HepG2 (cell line): Measurements from ENCODE around the gene NFATC2. TPM values are rescaled to one million over a fixed set of nuclear protein-coding genes. Genes with fewer than 3 reads are reported as not detected.

Experiments
- ATAC-seq: fragments of 200-7000 bp; cut with Tn5 transposase; 3 replicates; pipeline ENCODE4 v1.9.1; 2020; ENCODE audit warnings: mild to moderate bottlenecking, moderate library complexity
- BruUV-seq: library from RNA; stranded (reverse); fragments of 400-500 nt; replicated peaks from 2 replicates; lab custom pipeline; 2021; lab: Mats Ljungman, UMichigan
- CTCF ChIA-PET: fragments of 300-600 bp; formaldehyde crosslinking; extraction: SDS; loops from one replicate; lab custom pipeline; 2021; ENCODE audit warnings: low total read pairs, inconsistent platforms, low intra/inter-chr PET ratio; lab: Yijun Ruan, JAX
- POLR2A ChIA-PET: fragments of 350-600 bp; sonication (Branson Sonifier 250); formaldehyde crosslinking; loops from one replicate; lab custom pipeline; 2020; ENCODE audit warnings: antibody characterized with exemption, inconsistent platforms; lab: Yijun Ruan, JAX
- DNase-seq: peaks from one replicate; pipeline ENCODE4 v3.0.0-alpha.2; 2015; ENCODE audit warnings: low spot score
- FAIRE-seq: peaks from 3 replicates; lab custom pipeline; 2011; peaks lifted over from hg19 to GRCh38; lab: Jason Lieb, UNC
- H2AFZ ChIP-seq: one replicate; pipeline ENCODE4 v1.6.1; 2011; ENCODE audit warnings: low read length, inconsistent platforms
- H3K27ac ChIP-seq: fragments of 300-600 bp; 3 replicates; pipeline ENCODE4 v1.8.0; 2011; ENCODE audit warnings: mixed run types, mild to moderate bottlenecking, mixed read lengths, low read length, inconsistent platforms; ENCODE audit not compliant: insufficient read depth; ENCODE audit errors: extremely low read length
- H3K27me3 ChIP-seq, 2 experiments: fragments of 200-600 bp in 1 of 2; 2 replicates in 1 of 2; 3 replicates in 1 of 2; pipeline versions ENCODE4 v1.6.0 to v1.8.0; 2011; ENCODE audit warnings: low read length in 2 of 2, mild to moderate bottlenecking in 2 of 2, moderate library complexity in 2 of 2, inconsistent platforms in 1 of 2; ENCODE audit not compliant: insufficient read depth in 2 of 2, control insufficient read depth in 1 of 2
- H3K36me3 ChIP-seq, 2 experiments: fragments of 200-600 bp in 1 of 2; replicated peaks in 1 of 2; 2 replicates in 1 of 2; 3 replicates in 1 of 2; pipeline versions ENCODE4 v1.5.1 to v1.8.0; 2011; ENCODE audit warnings: low read length in 2 of 2, inconsistent platforms in 1 of 2; ENCODE audit not compliant: insufficient read depth in 2 of 2, control insufficient read depth in 1 of 2
- H3K4me1 ChIP-seq: 2 replicates; pipeline ENCODE4 v1.5.1; 2012; ENCODE audit warnings: low read length, inconsistent platforms; ENCODE audit not compliant: insufficient read depth
- H3K4me2 ChIP-seq: 2 replicates; pipeline ENCODE4 v1.6.0; 2011; ENCODE audit warnings: low read depth, low read length, inconsistent platforms
- H3K4me3 ChIP-seq, 3 experiments: fragments of 200-600 bp in 1 of 3; sonication (generic), shearing (Covaris generic) in 1 of 3; replicated peaks in 1 of 3; 2 replicates each; pipeline ENCODE4 v1.5.1; 2011 to 2016; ENCODE audit warnings: low read length in 3 of 3, inconsistent platforms in 2 of 3, low read depth in 2 of 3, mild to moderate bottlenecking in 2 of 3, control low read depth in 1 of 3, mixed read lengths in 1 of 3; ENCODE audit not compliant: insufficient read depth in 1 of 3
- H3K79me2 ChIP-seq: one replicate; pipeline ENCODE4 v1.6.1; 2011; ENCODE audit warnings: low read length, inconsistent platforms; ENCODE audit not compliant: insufficient read depth
- H3K9ac ChIP-seq: 2 replicates; pipeline ENCODE4 v1.6.0; 2011; ENCODE audit warnings: mild to moderate bottlenecking, low read depth, low read length, inconsistent platforms; ENCODE audit not compliant: insufficient read depth
- H3K9me3 ChIP-seq: 2 replicates; pipeline ENCODE4 v1.5.1; 2012; ENCODE audit warnings: mild to moderate bottlenecking, low read length
- H4K20me1 ChIP-seq: 2 replicates; pipeline ENCODE4 v1.6.0; 2011; ENCODE audit warnings: inconsistent platforms, mild to moderate bottlenecking, low read length, moderate library complexity; ENCODE audit not compliant: insufficient read depth
- ARID2 ChIP-seq: sonication (generic); formaldehyde crosslinking; IDR thresholded peaks from 2 replicates; pipeline ENCODE4 v1.8.1; 2022; ENCODE audit warnings: mild to moderate bottlenecking, missing genetic modification reagents, borderline replicate concordance
- CEBPB ChIP-seq: IDR thresholded peaks from 2 replicates; pipeline ENCODE4 v1.6.1; 2011; ENCODE audit warnings: low read depth, low read length, improper control_type of control experiment, borderline replicate concordance
- CREBL2 ChIP-seq: sonication (generic); formaldehyde crosslinking; IDR thresholded peaks from 2 replicates; pipeline ENCODE4 v1.8.1; 2023; ENCODE audit warnings: missing genetic modification reagents, mild to moderate bottlenecking, borderline replicate concordance
- DNMT1 ChIP-seq: sonication (generic); formaldehyde crosslinking; IDR thresholded peaks from 2 replicates; pipeline ENCODE4 v1.5.1; 2020; ENCODE audit warnings: mild to moderate bottlenecking, missing genetic modification reagents
- E2F2 ChIP-seq: sonication (generic); formaldehyde crosslinking; IDR thresholded peaks from 2 replicates; pipeline ENCODE4 v1.4.0; 2020; ENCODE audit warnings: missing genetic modification reagents, borderline replicate concordance
- FOXP4 ChIP-seq: sonication (generic); formaldehyde crosslinking; IDR thresholded peaks from 2 replicates; pipeline ENCODE4 v1.4.0; 2020; ENCODE audit warnings: missing genetic modification reagents
- PCBP2 ChIP-seq: fragments of 200-400 bp; formaldehyde crosslinking; optimal IDR thresholded peaks from 2 replicates; pipeline ENCODE3; 2018; ENCODE audit warnings: low read length, low read depth; ENCODE audit not compliant: poor library complexity, severe bottlenecking
- POGK ChIP-seq: sonication (generic); formaldehyde crosslinking; conservative IDR thresholded peaks from 2 replicates; pipeline ENCODE4 v1.8.0; 2022; ENCODE audit warnings: mild to moderate bottlenecking, moderate library complexity, missing genetic modification reagents
- TFDP1 ChIP-seq: IDR thresholded peaks from 2 replicates; pipeline ENCODE4 v1.6.1; 2016; ENCODE audit warnings: missing compliant biosample characterization, missing genetic modification reagents, borderline replicate concordance
- ZKSCAN1 ChIP-seq: fragments of 150-350 bp; IDR thresholded peaks from 2 replicates; pipeline ENCODE4 v1.6.1; 2014; ENCODE audit warnings: low read length
- ZNF326 ChIP-seq: sonication (generic); formaldehyde crosslinking; IDR thresholded peaks from 2 replicates; pipeline ENCODE4 v1.4.0; 2020; ENCODE audit warnings: missing genetic modification reagents, borderline replicate concordance
- ZNF761 ChIP-seq: sonication (generic); formaldehyde crosslinking; conservative IDR thresholded peaks from 2 replicates; pipeline ENCODE4 v1.4.0; 2020; ENCODE audit warnings: mild to moderate bottlenecking, missing genetic modification reagents
- WGBS: methylation state at CpG from one replicate; pipeline ENCODE4 v1.1.6; 2017; ENCODE audit warnings: low lambda C conversion rate; 5-methylcytosine and 5-hydroxymethylcytosine counted together
- in situ Hi-C: cut with HindIII; loops from 2 replicates; pipeline ENCODE4 v1.10.0; 2017; ENCODE audit warnings: low pct_unique_long_range_greater_than_20kb; ENCODE audit not compliant: extremely low pct_ligation_motif_present
- intact Hi-C: fragments of 100-400 bp; cut with micrococcal nuclease; formaldehyde crosslinking; loops from one replicate; pipeline ENCODE4 v1.10.0; 2022; ENCODE audit not compliant: unreplicated experiment
- polyA plus RNA-seq, 8 experiments: library from polyadenylated mRNA; depleted of rRNA in 3 of 8; stranded (reverse) in 7 of 8; unstranded in 1 of 8; fragments of >200 nt; fragmentation: Illumina TruSeq in 4 of 8; extraction: Trizol in 4 of 8; gene quantifications; 2 replicates each; pipeline versions ENCODE4 v1.2.1 to v1.2.3, GENCODE V29; 2011 to 2016; ENCODE audit warnings: low read depth in 4 of 8, missing spikeins in 1 of 8, mixed read lengths in 1 of 8; ENCODE audit not compliant: insufficient read depth in 1 of 8
- total RNA-seq, 5 experiments: library from RNA; depleted of rRNA; stranded (reverse); fragments of >200 nt; fragmentation: Illumina TruSeq; extraction: Trizol; gene quantifications; 2 replicates each; pipeline ENCODE4 v1.2.3, GENCODE V29; 2016; ENCODE audit warnings: low read depth in 1 of 5

The NFATC2 gene
- total and polyA plus RNA-seq, 2 of the 13 experiments (the other 11 are each of a cell fraction or from before 2014, with no cell fraction given) = 1.9 to 3.3 TPM

- DNase-seq (no peak), ATAC-seq (no peak), FAIRE-seq (no peak)
- no peak overlapping the region for H3K4me3 ChIP-seq
- no peaks in the 10 kb centered on the region for H3K79me2 ChIP-seq
- no peaks in the 10 kb centered on the region for H3K9me3 ChIP-seq
- no peak overlapping the region for H3K4me2 ChIP-seq
- peaks cover 15 to 33% of the 10 kb centered on the region in 2 experiments for H3K36me3 ChIP-seq
- H2AFZ ChIP-seq = no peak overlapping the region
- no peaks in the 10 kb centered on the region; the same call in 1 of the 2 replicates for H4K20me1 ChIP-seq
- no peak overlapping the region for H3K9ac ChIP-seq
- WGBS = 97% methylated on average over 3 of the region's 3 CpGs
- peaks cover 14% of the 10 kb centered on the region for H3K4me1 ChIP-seq
- TF ChIP-seq ZNF326 (CRISPR knock-in tag) (no peak), CEBPB (no peak), DNMT1 (CRISPR knock-in tag) (no peak), ZNF761 (CRISPR knock-in tag) (no peak), ZKSCAN1 (no peak), POGK (CRISPR knock-in tag) (no peak), PCBP2 (no peak)
- no peak overlapping the region for H3K27ac ChIP-seq
- BruUV-seq = no TSS peak
- POLR2A ChIA-PET = no interaction called here
- CTCF ChIA-PET = no interaction called here
- intact Hi-C loops = no loop called here
- in situ Hi-C loops = no loop called here
- no peaks in the 10 kb centered on the region for H3K27me3 ChIP-seq
Measured at GRCh38 chr20:51514249-51514648, 28.3 kb downstream of the NFATC2 start.

GRCh38 chr20:51513545-51513944 is 29.0 kb downstream of the NFATC2 start:
- no peak overlapping the region for H3K4me2 ChIP-seq
- no peak overlapping the region for H3K9ac ChIP-seq
- WGBS = 98% methylated on average over 4 of the region's 4 CpGs
- in situ Hi-C loops (no loop called here), intact Hi-C loops (no loop called here)
- BruUV-seq = no TSS peak
- peaks cover 14 to 33% of the 10 kb centered on the region in 2 experiments for H3K36me3 ChIP-seq
- DNase-seq (no peak), FAIRE-seq (no peak), ATAC-seq (no peak)
- no peaks in the 10 kb centered on the region for H3K9me3 ChIP-seq
- no peak overlapping the region for H2AFZ ChIP-seq
- no peak overlapping the region for H3K27ac ChIP-seq
- no peaks in the 10 kb centered on the region for H3K27me3 ChIP-seq
- H3K4me3 ChIP-seq = no peak overlapping the region
- POLR2A ChIA-PET = no interaction called here
- no peaks in the 10 kb centered on the region for H3K79me2 ChIP-seq
- no peaks in the 10 kb centered on the region; the same call in 1 of the 2 replicates for H4K20me1 ChIP-seq
- CTCF ChIA-PET = no interaction called here
- H3K4me1 ChIP-seq = peaks cover 21% of the 10 kb centered on the region
- TF ChIP-seq TFDP1 (CRISPR knock-in tag) (no peak), CREBL2 (CRISPR knock-in tag) (no peak), ARID2 (CRISPR knock-in tag) (no peak), FOXP4 (CRISPR knock-in tag) (no peak), E2F2 (no peak)
